A673 (cell line): ENCODE results near the gene TDP2.

Experiments used
- CTCF ChIP-seq: fragments of 300-800, 200-600 bp; sonication (generic); conservative IDR thresholded peaks from 2 replicates; pipeline ENCODE4 v1.5.1; 2017; ENCODE audit warnings: low read depth, mild to moderate bottlenecking, antibody characterized with exemption, low read length, moderate library complexity, mixed read lengths
- EZH2 ChIP-seq: fragments of 200-600 bp; sonication (generic); IDR thresholded peaks from 2 replicates; pipeline ENCODE4 v1.6.1; 2017; ENCODE audit warnings: borderline replicate concordance, low read depth, mild to moderate bottlenecking, mixed read lengths, antibody characterized with exemption, low read length; ENCODE audit not compliant: poor library complexity, severe bottlenecking

- TF ChIP-seq CTCF (no peak), EZH2 (no peak)
Measured at GRCh38 chr6:24621626-24622289, 44.9 kb downstream of the TDP2 start.
